Mucosa of descending colon (tissue), 3 donors: Measurements from ENCODE around the gene ADAM23. TPM values are rescaled to one million over a fixed set of nuclear protein-coding genes. Genes with fewer than 3 reads are reported as not detected.

ENCODE experiments used
- ATAC-seq: fragments of 200-7000 bp; cut with Tn5 transposase; one replicate; pipeline ENCODE4 v1.9.1; 2020; ENCODE audit warnings: mild to moderate bottlenecking, moderate library complexity
- DNase-seq, 3 donors: peaks; one replicate each; pipeline ENCODE4 v3.0.0-alpha.2; 2020
- H3K36me3 ChIP-seq: fragments of 200-600 bp; one replicate; pipeline ENCODE4 v1.8.0; 2021; ENCODE audit warnings: low read depth, mild to moderate bottlenecking
- H3K4me1 ChIP-seq: fragments of 200-600 bp; one replicate; pipeline ENCODE4 v1.8.0; 2021; ENCODE audit warnings: low read depth, mild to moderate bottlenecking
- H3K4me3 ChIP-seq: fragments of 200-600 bp; one replicate; pipeline ENCODE4 v1.8.0; 2021; ENCODE audit warnings: mild to moderate bottlenecking
- H3K9me3 ChIP-seq: fragments of 200-600 bp; one replicate; pipeline ENCODE4 v1.8.0; 2021; ENCODE audit warnings: mild to moderate bottlenecking
- CTCF ChIP-seq: fragments of 200-600 bp; IDR thresholded peaks from one replicate; pipeline ENCODE4 v1.8.0; 2022; ENCODE audit warnings: antibody characterized with exemption, mild to moderate bottlenecking
- intact Hi-C, 2 donors: fragments of 100-400 bp; cut with DNase I in 1 of 2; cut with micrococcal nuclease in 1 of 2; formaldehyde crosslinking; loops; one replicate each; pipeline versions ENCODE4 v1.11.0 to v1.11.1; 2022; cut with DNase I, micrococcal nuclease
- total RNA-seq, 3 donors: library from RNA; stranded (reverse); fragmentation: NEBNext Ultra II Directional in 2 of 3; extraction: Animal tissue kit (Norgen Biotek cat#: 25700) in 2 of 3; gene quantifications; one replicate each; pipeline versions ENCODE4 v1.2.1 to v1.2.4, GENCODE V29; 2021 to 2023
- donor health status: DM: no; HTN: no; CAD: no; lungs with moderate emphysema.
- donor health status: DM: no; HTN: no; CAD: no.
- donor health status: DM: no; HTN: yes; CAD: no.

Gene ADAM23
- total RNA-seq, 3 donors from 2014 or later, result 1.2 to 2.7 (median 1.4) TPM

DNA sequence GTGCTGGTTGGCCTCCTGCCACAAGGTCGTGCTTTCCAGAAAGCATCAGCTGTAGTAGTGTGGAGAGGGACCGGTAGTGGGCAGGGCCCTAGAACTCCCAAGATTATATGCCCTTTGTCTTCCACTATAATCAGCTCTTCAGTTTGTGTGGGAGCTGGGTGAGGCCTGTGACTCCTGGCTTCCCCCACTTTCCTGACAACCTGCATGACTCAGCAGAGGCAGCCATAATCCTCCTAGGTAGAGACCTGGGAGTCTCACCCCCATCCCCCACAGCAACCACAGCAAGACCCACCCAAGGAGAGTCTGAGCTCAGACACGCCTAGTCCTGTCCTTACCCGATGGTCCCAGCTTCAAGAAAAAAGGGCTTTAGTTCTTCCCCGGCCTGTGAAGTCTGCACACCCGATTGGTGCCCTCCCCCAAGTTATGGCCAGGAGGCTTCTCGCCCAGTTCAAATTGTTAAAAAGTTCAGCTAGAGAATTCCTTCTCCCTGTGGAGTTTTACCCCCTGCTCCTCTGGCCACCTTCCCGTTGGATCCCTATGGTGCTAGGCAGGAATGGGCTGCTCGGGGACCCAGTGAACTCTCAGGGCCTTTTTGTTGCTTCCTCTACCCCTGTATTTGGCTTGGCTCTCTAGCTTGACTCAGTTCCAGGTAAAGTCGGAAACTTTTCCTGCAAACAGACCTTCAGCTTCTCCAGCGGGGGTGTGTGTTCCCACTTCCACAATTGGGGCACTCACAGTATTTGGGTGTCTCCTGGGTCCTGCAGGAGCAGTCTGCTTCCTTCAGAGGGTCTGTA, 141.2 kb downstream of the ADAM23 start:
- H3K4me1 ChIP-seq, result no peaks in the 10 kb centered on the region
- no peak for DNase-seq
- H3K4me3 ChIP-seq, result no peak overlapping the region
- intact Hi-C loops, result no loop called here
- no peaks in the 10 kb centered on the region for H3K9me3 ChIP-seq
- ATAC-seq, result no peak
- H3K36me3 ChIP-seq, result no peaks in the 10 kb centered on the region
- TF ChIP-seq CTCF, result no peak

DNA sequence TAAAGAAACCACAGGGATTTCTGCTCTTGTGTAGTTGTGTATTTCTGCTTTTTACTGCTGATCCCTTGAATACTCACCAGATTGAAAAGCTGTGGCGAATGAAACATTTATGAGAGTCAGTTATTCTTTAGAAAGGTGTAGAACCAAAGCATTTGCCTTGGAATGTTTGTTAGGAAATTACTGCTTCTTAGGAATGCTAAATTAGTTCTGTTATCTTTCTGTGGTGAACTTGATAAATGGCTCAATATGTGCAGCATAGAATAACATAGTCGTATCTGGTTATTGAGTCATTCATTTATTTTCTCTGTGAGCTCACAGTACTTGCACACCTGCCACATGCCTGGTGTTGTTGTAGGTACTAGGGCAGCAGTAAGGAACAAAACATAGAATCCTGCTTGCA, 142.0 kb downstream of the ADAM23 start:
- no peak for TF ChIP-seq CTCF
- ATAC-seq, result no peak
- intact Hi-C loops, result no loop called here
- Histone ChIP-seq H3K9me3 (no peaks in the 10 kb centered on the region), H3K4me3 (no peak overlapping the region), H3K36me3 (no peaks in the 10 kb centered on the region), H3K4me1 (no peaks in the 10 kb centered on the region)
- no peak for DNase-seq

DNA sequence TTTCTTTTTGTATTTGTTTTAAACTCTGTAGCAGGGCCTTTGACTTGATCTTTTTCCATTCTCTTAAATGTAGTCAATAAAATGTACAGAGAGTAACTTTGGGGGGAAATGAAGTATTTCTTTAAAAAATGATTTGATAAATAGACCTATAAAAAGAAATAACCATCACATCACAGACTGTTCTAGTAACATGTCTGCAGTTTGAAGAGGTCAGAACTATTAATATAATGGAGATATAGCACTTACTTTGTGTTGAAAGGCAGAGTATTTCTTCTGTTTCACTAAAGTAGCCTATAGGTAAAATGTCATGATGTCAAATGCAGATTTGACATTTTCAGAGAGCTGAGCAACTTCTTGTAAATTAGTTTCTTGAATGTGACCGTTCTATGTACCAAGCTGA, 143.3 kb downstream of the ADAM23 start:
- DNase-seq (no peak), ATAC-seq (no peak)
- Histone ChIP-seq H3K4me3 (no peak overlapping the region), H3K9me3 (no peaks in the 10 kb centered on the region), H3K4me1 (no peaks in the 10 kb centered on the region), H3K36me3 (no peaks in the 10 kb centered on the region)
- intact Hi-C loops, result no loop called here
- TF ChIP-seq CTCF, result no peak

DNA sequence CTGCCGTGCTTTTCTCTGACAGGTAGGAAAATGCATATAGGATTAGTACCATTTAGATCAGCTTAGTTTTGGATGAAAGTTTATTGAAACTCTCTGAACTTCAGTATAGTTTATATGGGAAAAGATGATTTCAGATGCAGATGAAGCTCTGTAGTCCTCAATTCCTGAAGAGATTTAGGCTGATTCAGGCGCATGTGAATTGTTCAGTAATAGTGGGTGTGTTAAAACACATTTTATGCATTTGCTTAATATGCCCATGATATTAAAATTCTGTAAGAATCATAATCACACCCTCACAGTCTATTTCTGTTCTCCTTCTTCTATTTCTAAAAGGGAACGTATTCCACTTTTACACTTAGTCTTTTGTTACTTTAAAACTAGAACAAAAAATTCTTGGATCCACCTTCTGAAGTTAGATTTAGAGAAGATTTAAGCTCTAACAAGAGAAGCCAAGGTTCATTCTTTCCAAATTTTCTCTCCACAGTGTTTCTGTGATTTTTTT, 154.4 kb downstream of the ADAM23 start:
- DNase-seq, result no peak
- Histone ChIP-seq H3K36me3 (no peaks in the 10 kb centered on the region), H3K9me3 (no peaks in the 10 kb centered on the region), H3K4me1 (no peaks in the 10 kb centered on the region), H3K4me3 (no peak overlapping the region)
- no peak for ATAC-seq
- intact Hi-C loops, result no loop called here
- TF ChIP-seq CTCF, result no peak

DNA sequence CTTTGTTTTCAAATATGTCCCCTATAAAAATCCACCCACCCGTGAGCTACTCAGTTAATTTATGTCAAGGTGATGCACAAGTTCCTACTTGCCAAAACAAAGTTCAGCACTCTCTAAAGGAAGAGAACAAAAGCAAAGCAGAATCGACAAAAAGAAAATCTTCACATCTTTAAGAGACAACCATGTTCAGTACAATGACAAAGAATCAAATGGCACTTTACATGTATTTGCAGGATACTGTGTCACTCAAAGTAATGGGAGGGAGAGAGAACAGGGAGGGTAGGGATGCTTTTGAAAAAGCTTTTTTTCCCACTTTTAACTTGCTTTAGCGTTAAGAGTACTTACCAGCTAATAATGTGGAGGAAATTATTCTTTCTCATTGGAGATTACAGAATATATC, 159.9 kb downstream of the ADAM23 start:
- no peak for TF ChIP-seq CTCF
- intact Hi-C loops, result no loop called here
- Histone ChIP-seq H3K4me1 (no peaks in the 10 kb centered on the region), H3K4me3 (no peak overlapping the region), H3K36me3 (no peaks in the 10 kb centered on the region), H3K9me3 (no peaks in the 10 kb centered on the region)
- DNase-seq (no peak), ATAC-seq (no peak)
